Activated T-cell treated with anti-CD3 and anti-CD28 coated beads, Interleukin-2, amount 50 U/mL, for 4 hours (primary cell): Measurements from ENCODE around the gene RAPGEF2. TPM values are rescaled to one million over a fixed set of nuclear protein-coding genes. Genes with fewer than 3 reads are reported as not detected.
A peak's percentile ranks its signal among the peaks of the same experiment; 100 is the strongest.

Experiments used
- ATAC-seq, 2 donors: fragments of 200-7000 bp; cut with Tn5 transposase; one replicate each; pipeline ENCODE4 v1.10.0; 2021
- DNase-seq: peaks from one replicate; pipeline ENCODE4 v3.0.0-alpha.2; 2020
- H3K27me3 Mint-ChIP-seq: one replicate; pipeline ENCODE4 v1.8.0; 2021; ENCODE audit warnings: low read depth, mixed read lengths
- H3K36me3 Mint-ChIP-seq: one replicate; pipeline ENCODE4 v1.8.0; 2022; ENCODE audit warnings: mixed read lengths; ENCODE audit not compliant: insufficient read depth
- H3K4me1 Mint-ChIP-seq: one replicate; pipeline ENCODE4 v1.8.0; 2021; ENCODE audit warnings: low read depth, mixed read lengths
- H3K4me3 Mint-ChIP-seq: one replicate; pipeline ENCODE4 v1.8.0; 2021; ENCODE audit warnings: mild to moderate bottlenecking, moderate library complexity, mixed read lengths
- H3K9me3 Mint-ChIP-seq: one replicate; pipeline ENCODE4 v1.8.0; 2021; ENCODE audit warnings: mixed read lengths
- total RNA-seq, 3 donors: library from RNA; stranded (reverse); gene quantifications; one replicate each; pipeline ENCODE4 v1.2.1, GENCODE V29; 2021

The RAPGEF2 gene
- total RNA-seq, 3 donors from 2014 or later: 47.8 to 50.0 (median 49.3) TPM

DNA sequence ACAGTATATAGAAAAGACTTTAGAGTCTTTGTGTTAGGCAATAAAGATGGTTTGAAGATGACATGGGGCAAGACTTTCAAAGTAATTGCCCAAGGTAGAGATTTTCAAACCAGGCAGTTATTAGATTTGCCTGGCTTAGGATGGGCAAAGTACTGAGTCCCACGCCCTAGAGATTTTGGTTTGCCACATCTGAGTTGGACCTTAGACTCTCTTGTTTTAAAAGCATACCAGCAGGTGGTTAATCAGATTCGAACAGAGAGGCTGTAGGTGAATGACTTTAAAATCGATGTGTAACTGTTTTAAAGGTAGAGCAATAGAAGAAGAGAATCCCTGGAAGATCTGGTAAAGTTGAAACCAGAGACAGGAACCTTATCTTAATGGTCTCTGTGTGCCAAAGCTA lies 121.5 kb downstream of the RAPGEF2 start:
- H3K4me3 Mint-ChIP-seq: no peak overlapping the region
- DNase-seq (no peak), ATAC-seq (no peak)
- H3K36me3 Mint-ChIP-seq: no peaks in the 10 kb centered on the region
- H3K27me3 Mint-ChIP-seq: no peaks in the 10 kb centered on the region
- H3K9me3 Mint-ChIP-seq: no peaks in the 10 kb centered on the region
- H3K4me1 Mint-ChIP-seq: peaks cover 18% of the 10 kb centered on the region

GRCh38 chr4:159227378-159227777 lies 124.5 kb downstream of the RAPGEF2 start:
- no peaks in the 10 kb centered on the region for H3K27me3 Mint-ChIP-seq
- H3K9me3 Mint-ChIP-seq: no peaks in the 10 kb centered on the region
- peaks cover 21% of the 10 kb centered on the region for H3K4me1 Mint-ChIP-seq
- H3K36me3 Mint-ChIP-seq: no peaks in the 10 kb centered on the region
- H3K4me3 Mint-ChIP-seq: no peak overlapping the region
- ATAC-seq: no peak
- no peak for DNase-seq

- no peak for ATAC-seq
- Mint-ChIP-seq H3K4me3 (no peak overlapping the region), H3K27me3 (no peaks in the 10 kb centered on the region), H3K9me3 (no peaks in the 10 kb centered on the region), H3K4me1 (peaks cover 26% of the 10 kb centered on the region), H3K36me3 (no peaks in the 10 kb centered on the region)
- no peak for DNase-seq
Measured at GRCh38 chr4:159227984-159228383, 125.1 kb downstream of the RAPGEF2 start.

- DNase-seq (no peak), ATAC-seq (no peak)
- no peaks in the 10 kb centered on the region for H3K27me3 Mint-ChIP-seq
- H3K36me3 Mint-ChIP-seq: peaks cover 3% of the 10 kb centered on the region
- H3K4me1 Mint-ChIP-seq: peaks cover 31% of the 10 kb centered on the region
- H3K4me3 Mint-ChIP-seq: no peak overlapping the region
- H3K9me3 Mint-ChIP-seq: no peaks in the 10 kb centered on the region
Measured at GRCh38 chr4:159229164-159229563, 126.3 kb downstream of the RAPGEF2 start.

GRCh38 chr4:159232465-159233106 lies 129.7 kb downstream of the RAPGEF2 start:
- Mint-ChIP-seq H3K4me1 (peaks cover 22% of the 10 kb centered on the region), H3K9me3 (no peaks in the 10 kb centered on the region), H3K27me3 (no peaks in the 10 kb centered on the region), H3K36me3 (peaks cover 3% of the 10 kb centered on the region), H3K4me3 (no peak overlapping the region)
- ATAC-seq: peak in 1 of 2 donors; percentile 46
- no peak for DNase-seq

GRCh38 chr4:159235779-159236368 lies 133.0 kb downstream of the RAPGEF2 start:
- no peak overlapping the region for H3K4me3 Mint-ChIP-seq
- H3K4me1 Mint-ChIP-seq: peaks cover 28% of the 10 kb centered on the region
- DNase-seq: no peak
- peaks cover 6% of the 10 kb centered on the region for H3K36me3 Mint-ChIP-seq
- H3K27me3 Mint-ChIP-seq: no peaks in the 10 kb centered on the region
- no peak for ATAC-seq
- H3K9me3 Mint-ChIP-seq: no peaks in the 10 kb centered on the region

GRCh38 chr4:159237975-159238374 lies 135.1 kb downstream of the RAPGEF2 start:
- no peak overlapping the region for H3K4me3 Mint-ChIP-seq
- no peak for DNase-seq
- H3K36me3 Mint-ChIP-seq: peaks cover 8% of the 10 kb centered on the region
- no peaks in the 10 kb centered on the region for H3K27me3 Mint-ChIP-seq
- no peaks in the 10 kb centered on the region for H3K9me3 Mint-ChIP-seq
- no peak for ATAC-seq
- peaks cover 18% of the 10 kb centered on the region for H3K4me1 Mint-ChIP-seq

- Mint-ChIP-seq H3K9me3 (no peaks in the 10 kb centered on the region), H3K4me3 (no peak overlapping the region), H3K4me1 (peaks cover 12% of the 10 kb centered on the region), H3K36me3 (peaks cover 6% of the 10 kb centered on the region), H3K27me3 (no peaks in the 10 kb centered on the region)
- DNase-seq (no peak), ATAC-seq (no peak)
Measured at GRCh38 chr4:159238631-159239030, 135.8 kb downstream of the RAPGEF2 start.

DNA sequence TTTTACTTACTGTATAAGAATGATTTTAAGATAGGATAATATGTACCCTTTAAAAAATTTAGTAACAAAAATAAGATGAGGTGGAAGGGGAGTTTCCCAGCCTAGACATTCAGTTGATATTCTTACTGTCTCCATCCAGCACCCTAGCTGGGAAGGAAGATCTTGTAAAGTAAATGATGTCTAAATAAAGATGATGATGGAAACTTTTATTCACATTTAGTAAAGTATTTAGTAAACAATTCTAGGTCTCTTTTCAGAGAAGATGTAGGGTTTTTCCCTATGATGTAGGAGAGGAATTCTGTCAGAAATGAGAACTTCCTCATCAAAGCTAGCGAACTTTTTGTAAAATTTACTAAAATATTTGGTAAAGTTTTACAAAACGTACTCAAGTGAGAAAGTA lies 136.8 kb downstream of the RAPGEF2 start:
- Mint-ChIP-seq H3K4me3 (no peak overlapping the region), H3K4me1 (peaks cover 12% of the 10 kb centered on the region), H3K9me3 (no peaks in the 10 kb centered on the region), H3K27me3 (no peaks in the 10 kb centered on the region), H3K36me3 (peaks cover 9% of the 10 kb centered on the region)
- DNase-seq (no peak), ATAC-seq (no peak)

GRCh38 chr4:159240046-159240445 lies 137.2 kb downstream of the RAPGEF2 start:
- Mint-ChIP-seq H3K9me3 (no peaks in the 10 kb centered on the region), H3K27me3 (no peaks in the 10 kb centered on the region), H3K4me1 (peaks cover 12% of the 10 kb centered on the region), H3K4me3 (no peak overlapping the region), H3K36me3 (peaks cover 9% of the 10 kb centered on the region)
- ATAC-seq: no peak
- no peak for DNase-seq

DNA sequence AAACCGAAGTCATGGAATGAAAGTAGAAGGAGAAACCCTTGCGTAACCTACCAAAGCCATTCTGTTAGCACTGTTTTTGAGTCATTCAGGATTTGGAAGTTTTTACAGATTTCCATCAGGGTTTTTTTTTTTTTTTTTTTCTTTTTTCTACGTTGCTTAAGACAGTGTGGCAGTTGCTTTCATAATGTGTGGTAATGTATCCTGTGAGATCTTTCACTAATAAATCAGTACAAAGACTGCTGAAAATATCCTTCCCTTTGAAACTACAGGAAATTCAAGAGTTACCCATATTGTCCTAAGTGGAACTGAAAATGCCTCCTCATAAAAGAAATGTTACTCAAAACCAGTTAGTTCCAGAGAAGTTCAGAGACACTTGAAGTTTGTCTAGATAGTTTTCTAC lies 137.8 kb downstream of the RAPGEF2 start:
- Mint-ChIP-seq H3K4me1 (peaks cover 12% of the 10 kb centered on the region), H3K4me3 (no peak overlapping the region), H3K9me3 (no peaks in the 10 kb centered on the region), H3K27me3 (no peaks in the 10 kb centered on the region), H3K36me3 (peaks cover 9% of the 10 kb centered on the region)
- no peak for DNase-seq
- no peak for ATAC-seq

DNA sequence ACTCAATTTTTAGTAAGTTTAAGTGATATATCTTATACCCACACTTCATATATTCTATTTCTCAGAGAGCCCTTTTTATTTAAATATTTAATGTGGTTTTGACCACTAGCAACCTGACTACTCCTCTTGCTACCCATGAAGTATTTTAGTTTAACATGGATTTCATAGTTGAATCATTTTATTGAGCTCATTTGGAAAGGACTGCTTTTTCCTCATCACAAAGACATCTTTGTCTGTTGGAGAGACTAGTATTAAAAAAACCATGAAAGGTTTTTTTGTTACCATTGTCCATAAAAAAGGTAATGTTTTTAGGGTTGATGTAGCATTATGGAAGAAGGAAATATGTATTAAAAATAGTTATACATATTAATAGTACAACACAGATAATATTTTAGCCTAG lies 139.5 kb downstream of the RAPGEF2 start:
- no peaks in the 10 kb centered on the region for H3K27me3 Mint-ChIP-seq
- peaks cover 10% of the 10 kb centered on the region for H3K4me1 Mint-ChIP-seq
- DNase-seq (no peak), ATAC-seq (no peak)
- H3K9me3 Mint-ChIP-seq: no peaks in the 10 kb centered on the region
- peaks cover 12% of the 10 kb centered on the region for H3K36me3 Mint-ChIP-seq
- H3K4me3 Mint-ChIP-seq: no peak overlapping the region

GRCh38 chr4:159248384-159249178 lies 145.7 kb downstream of the RAPGEF2 start:
- DNase-seq: no peak
- Mint-ChIP-seq H3K36me3 (peaks cover 19% of the 10 kb centered on the region), H3K9me3 (peaks cover 3% of the 10 kb centered on the region), H3K27me3 (no peaks in the 10 kb centered on the region), H3K4me3 (no peak overlapping the region), H3K4me1 (peaks cover 9% of the 10 kb centered on the region)
- no peak for ATAC-seq

GRCh38 chr4:159250751-159251325 lies 148.0 kb downstream of the RAPGEF2 start:
- H3K4me1 Mint-ChIP-seq: peaks cover 9% of the 10 kb centered on the region
- no peak overlapping the region for H3K4me3 Mint-ChIP-seq
- H3K9me3 Mint-ChIP-seq: peaks cover 3% of the 10 kb centered on the region
- ATAC-seq: no peak
- peaks cover 20% of the 10 kb centered on the region for H3K36me3 Mint-ChIP-seq
- no peaks in the 10 kb centered on the region for H3K27me3 Mint-ChIP-seq
- DNase-seq: no peak
